K562 (cell line): Measurements from ENCODE around the gene HOXA13. TPM values are rescaled to one million over a fixed set of nuclear protein-coding genes. Genes with fewer than 3 reads are reported as not detected.

ENCODE experiments used
- BRF1 ChIP-seq: IDR thresholded peaks from 3 replicates; pipeline ENCODE4 v1.6.1; 2011; ENCODE audit warnings: borderline replicate concordance, mild to moderate bottlenecking; ENCODE audit not compliant: insufficient read length; ENCODE audit errors: extremely low read depth
- CTCF ChIP-seq, 3 experiments: IDR thresholded peaks in 2 of 3; conservative IDR thresholded peaks in 1 of 3; 2 replicates each; pipeline ENCODE4 v1.5.1; 2011 to 2012; ENCODE audit warnings: low read length in 3 of 3, mild to moderate bottlenecking in 3 of 3, control low read depth in 2 of 3, improper control_type of control experiment in 1 of 3, inconsistent platforms in 1 of 3, low read depth in 1 of 3, mixed read lengths in 1 of 3, moderate library complexity in 1 of 3; ENCODE audit not compliant: insufficient read depth in 2 of 3
- EGR1 ChIP-seq: fragments of 450-650 bp; conservative IDR thresholded peaks from 2 replicates; pipeline ENCODE4 v1.6.1; 2017; ENCODE audit warnings: mild to moderate bottlenecking
- HBP1 ChIP-seq: fragments of 450-650 bp; formaldehyde crosslinking; IDR thresholded peaks from 2 replicates; pipeline ENCODE4 v1.4.0; 2022; ENCODE audit warnings: missing genetic modification characterization
- HINFP ChIP-seq: fragments of 450-650 bp; conservative IDR thresholded peaks from 2 replicates; pipeline ENCODE4 v1.6.1; 2016; ENCODE audit warnings: missing genetic modification characterization, low read depth, mild to moderate bottlenecking, control low read depth, missing compliant biosample characterization
- HNRNPLL ChIP-seq: fragments of 200-400 bp; formaldehyde crosslinking; IDR thresholded peaks from 2 replicates; pipeline ENCODE4 v1.6.1; 2017; ENCODE audit warnings: low read length, low read depth, mild to moderate bottlenecking; ENCODE audit not compliant: poor library complexity, severe bottlenecking
- JUND ChIP-seq, 2 experiments: IDR thresholded peaks; 2 replicates in 1 of 2; 3 replicates in 1 of 2; pipeline ENCODE4 v1.6.1; 2011; ENCODE audit warnings: borderline replicate concordance in 2 of 2, low read depth in 2 of 2, low read length in 2 of 2, improper control_type of control experiment in 1 of 2, missing biosample characterization in 1 of 2, missing genetic modification characterization in 1 of 2, missing genetic modification reagents in 1 of 2
- KAT8 ChIP-seq: fragments of 450-650 bp; IDR thresholded peaks from 2 replicates; pipeline ENCODE4 v1.6.1; 2016; ENCODE audit warnings: low read depth, mild to moderate bottlenecking
- LCOR ChIP-seq: sonication (generic); formaldehyde crosslinking; IDR thresholded peaks from 2 replicates; pipeline ENCODE4 v1.8.0; 2022; ENCODE audit warnings: mild to moderate bottlenecking, missing genetic modification reagents
- PHTF2 ChIP-seq: fragments of 250-450 bp; sonication (Bioruptor Pico); IDR thresholded peaks from 2 replicates; pipeline ENCODE4 v1.5.0; 2021; ENCODE audit warnings: mild to moderate bottlenecking
- RBM39 ChIP-seq: fragments of 200-400 bp; formaldehyde crosslinking; optimal IDR thresholded peaks from 2 replicates; pipeline ENCODE3; 2018; ENCODE audit warnings: low read depth, low read length
- TAF7 ChIP-seq: fragments of 450-650 bp; IDR thresholded peaks from 2 replicates; pipeline ENCODE4 v1.6.1; 2016; ENCODE audit warnings: missing genetic modification characterization, missing compliant biosample characterization
- TGIF2 ChIP-seq: sonication (generic); formaldehyde crosslinking; IDR thresholded peaks from 2 replicates; pipeline ENCODE4 v1.8.1; 2022; ENCODE audit warnings: mild to moderate bottlenecking, missing genetic modification reagents, moderate library complexity
- ZC3H11A ChIP-seq: IDR thresholded peaks from 2 replicates; pipeline ENCODE4 v1.6.1; 2012; ENCODE audit warnings: low read depth, low read length, improper control_type of control experiment
- ZNF253 ChIP-seq: fragments of 250-450 bp; sonication (Bioruptor Pico); conservative IDR thresholded peaks from 2 replicates; pipeline ENCODE4 v1.6.1; 2021; ENCODE audit warnings: mild to moderate bottlenecking
- ZNF280A ChIP-seq: fragments of 450-650 bp; IDR thresholded peaks from 2 replicates; pipeline ENCODE4 v1.6.1; 2018; ENCODE audit warnings: mild to moderate bottlenecking, low read depth; ENCODE audit not compliant: partially characterized antibody
- ZNF282 ChIP-seq: sonication (generic); formaldehyde crosslinking; IDR thresholded peaks from 2 replicates; pipeline ENCODE4 v1.8.1; 2023; ENCODE audit warnings: missing genetic modification reagents
- ZNF740 ChIP-seq, 3 experiments: fragments of 200-800 bp in 1 of 3; sonication (Bioruptor generic) in 1 of 3; sonication (generic) in 1 of 3; formaldehyde crosslinking in 1 of 3; IDR thresholded peaks; 2 replicates each; pipeline versions ENCODE4 v1.6.1 to v1.8.0; 2016 to 2022; ENCODE audit warnings: mild to moderate bottlenecking in 2 of 3, missing compliant biosample characterization in 2 of 3, missing genetic modification characterization in 2 of 3, missing genetic modification reagents in 1 of 3
- ZNF785 ChIP-seq: fragments of 250-450 bp; sonication (Bioruptor Pico); IDR thresholded peaks from 2 replicates; pipeline ENCODE4 v1.4.0; 2020; ENCODE audit warnings: mild to moderate bottlenecking
- polyA plus RNA-seq, 8 experiments: library from polyadenylated mRNA; depleted of rRNA in 4 of 8; stranded (reverse) in 5 of 8; unstranded in 3 of 8; fragments of >200 nt; fragmentation: Nextera tagmentation in 2 of 8; fragmentation: Illumina TruSeq in 1 of 8; extraction: Ambion mirVana in 2 of 8; extraction: Trizol in 1 of 8; gene quantifications; 2 replicates each; pipeline versions ENCODE4 v1.2.1 to v1.2.3, GENCODE V29; 2011 to 2014; ENCODE audit warnings: inconsistent platforms in 1 of 8, missing spikeins in 1 of 8
- total RNA-seq, 7 experiments: library from RNA; depleted of rRNA in 6 of 7; stranded (reverse); fragments of >200 nt in 6 of 7; fragmentation: Illumina TruSeq in 2 of 7; extraction: Trizol in 2 of 7; gene quantifications; 2 replicates each; pipeline versions ENCODE4 v1.2.1 to v1.2.3, GENCODE V29; 2011 to 2021; ENCODE audit warnings: low replicate concordance in 1 of 7

The HOXA13 gene
- total and polyA plus RNA-seq, 9 of the 15 experiments (the other 6 are each of a cell fraction or from before 2014, with no cell fraction given): not detected

- TF ChIP-seq KAT8: peak; percentile 95
- TF ChIP-seq PHTF2 (CRISPR knock-in tag): no peak
- TF ChIP-seq ZNF740 (CRISPR knock-in tag; IDR thresholded peaks at IDR 0.05): no peak
- TF ChIP-seq ZNF740 (tag; IDR thresholded peaks at IDR 0.05): no peak
- TF ChIP-seq HINFP: no peak
- TF ChIP-seq CTCF (IDR thresholded peaks at IDR 0.05 in 2 of 3, conservative IDR thresholded peaks at IDR 0.05 in 1 of 3; ENCODE audit: insufficient read depth in 2 of 3, low read depth in 1 of 3, low read length in 3 of 3): peak; percentile 87 to 91 (median 91)
- TF ChIP-seq TGIF2 (CRISPR knock-in tag): 0 out of 2 replicates have a peak, but pooled peaks have one; percentile 36
- TF ChIP-seq ZC3H11A: peak; percentile 93
- no peak for TF ChIP-seq ZNF253 (CRISPR knock-in tag)
- no peak for TF ChIP-seq HBP1 (CRISPR knock-in tag)
- no peak for TF ChIP-seq ZNF280A
- no peak for TF ChIP-seq ZNF785 (CRISPR knock-in tag)
- no peak for TF ChIP-seq BRF1
- TF ChIP-seq LCOR (CRISPR knock-in tag): 0 out of 2 replicates have a peak, but pooled peaks have one; percentile 16
- TF ChIP-seq TAF7 (tag): no peak
- TF ChIP-seq ZNF282 (CRISPR knock-in tag): no peak
- no peak for TF ChIP-seq JUND (IDR thresholded peaks at IDR 0.05; ENCODE audit: borderline replicate concordance, low read depth, low read length)
- no peak for TF ChIP-seq JUND (tag; IDR thresholded peaks at IDR 0.05; ENCODE audit: borderline replicate concordance, low read depth, low read length)
- TF ChIP-seq RBM39: no peak
- peak; percentile 54 for TF ChIP-seq EGR1
- TF ChIP-seq HNRNPLL: no peak
Observed at GRCh38 chr7:27160546-27161213, 39.2 kb downstream of the HOXA13 start (continued).
